Neural cell (in vitro differentiated cells): ENCODE measurements around the gene CDC40.

Experiments used
- CTCF ChIP-seq: fragments of 450-650 bp; IDR thresholded peaks from 2 replicates; pipeline ENCODE4 v1.5.1; 2014; ENCODE audit warnings: antibody characterized with exemption, mild to moderate bottlenecking, moderate library complexity; ENCODE audit not compliant: poor library complexity, severe bottlenecking
- EP300 ChIP-seq: fragments of 450-650 bp; conservative IDR thresholded peaks from 2 replicates; pipeline ENCODE4 v1.6.1; 2014; ENCODE audit warnings: antibody characterized with exemption, mild to moderate bottlenecking, moderate library complexity; ENCODE audit not compliant: poor library complexity, severe bottlenecking
- EZH2 ChIP-seq: fragments of 200-600, 300-800 bp; shearing (Covaris generic), sonication (generic); IDR thresholded peaks from 2 replicates; pipeline ENCODE4 v1.6.1; 2014; ENCODE audit warnings: antibody characterized with exemption, low read length, borderline replicate concordance, mild to moderate bottlenecking; ENCODE audit not compliant: insufficient read depth, poor library complexity, severe bottlenecking
- MXI1 ChIP-seq: fragments of 450-650 bp; conservative IDR thresholded peaks from 2 replicates; pipeline ENCODE4 v1.6.1; 2014; ENCODE audit warnings: antibody characterized with exemption, mild to moderate bottlenecking; ENCODE audit not compliant: poor library complexity, severe bottlenecking
- POLR2AphosphoS5 ChIP-seq: IDR thresholded peaks from 2 replicates; pipeline ENCODE4 v1.6.1; 2012
- REST ChIP-seq: IDR thresholded peaks from 2 replicates; pipeline ENCODE4 v1.6.1; 2012; ENCODE audit warnings: borderline replicate concordance
- SMC3 ChIP-seq: fragments of 450-650 bp; conservative IDR thresholded peaks from 2 replicates; pipeline ENCODE4 v1.6.1; 2014; ENCODE audit warnings: antibody characterized with exemption, mild to moderate bottlenecking, moderate library complexity; ENCODE audit not compliant: poor library complexity
- TAF1 ChIP-seq: IDR thresholded peaks from 2 replicates; pipeline ENCODE4 v1.6.1; 2012; ENCODE audit warnings: low read depth

- peak; percentile 18 for TF ChIP-seq CTCF
- TF ChIP-seq POLR2AphosphoS5: peak; percentile 75
- TF ChIP-seq TAF1: no peak
- no peak for TF ChIP-seq EZH2
- TF ChIP-seq SMC3: no peak
- TF ChIP-seq MXI1: peak; percentile 40
- no peak for TF ChIP-seq EP300
- no peak for TF ChIP-seq REST
These were observed at the start of gene CDC40 for GRCh38 chr6:110180228-110181008.
